Activated B cell treated with CpG ODN at 0.5 μM for 24 hours (primary cell): ENCODE data around the gene VOPP1. TPM values are rescaled to one million over a fixed set of nuclear protein-coding genes. Genes with fewer than 3 reads are reported as not detected.

ENCODE experiments used
- ATAC-seq: fragments of 200-7000 bp; cut with Tn5 transposase; one replicate; pipeline ENCODE4 v1.10.0; 2021; ENCODE audit warnings: low read depth, mild to moderate bottlenecking, moderate library complexity
- CTCF ChIA-PET: fragments of 350-600 bp; sonication (Branson Sonifier 250); formaldehyde crosslinking; loops from one replicate; lab custom pipeline; 2021; ENCODE audit warnings: antibody characterized with exemption; lab: Charles Lee
- POLR2A ChIA-PET: fragments of 350-600 bp; sonication (Branson Sonifier 250); formaldehyde crosslinking; loops from one replicate; lab custom pipeline; 2021; ENCODE audit warnings: antibody characterized with exemption; lab: Charles Lee
- DNase-seq: peaks from one replicate; pipeline ENCODE4 v3.0.0; 2022
- H3K27ac Mint-ChIP-seq: one replicate; pipeline ENCODE4 v1.8.0; 2020; ENCODE audit warnings: mixed read lengths
- H3K27me3 Mint-ChIP-seq: one replicate; pipeline ENCODE4 v1.8.0; 2021; ENCODE audit warnings: mixed read lengths
- H3K36me3 Mint-ChIP-seq: one replicate; pipeline ENCODE4 v1.8.0; 2021; ENCODE audit warnings: low read depth, mixed read lengths
- H3K4me1 Mint-ChIP-seq: one replicate; pipeline ENCODE4 v1.8.0; 2021; ENCODE audit warnings: mixed read lengths
- H3K4me3 Mint-ChIP-seq: one replicate; pipeline ENCODE4 v1.8.0; 2020; ENCODE audit warnings: mild to moderate bottlenecking, mixed read lengths
- H3K9me3 Mint-ChIP-seq: one replicate; pipeline ENCODE4 v1.8.0; 2020; ENCODE audit warnings: mixed read lengths
- intact Hi-C: fragments of 100-400 bp; cut with micrococcal nuclease; formaldehyde crosslinking; loops from one replicate; pipeline ENCODE4 v1.15.1; 2024
- total RNA-seq: library from RNA; stranded (reverse); gene quantifications from 2 replicates; pipeline ENCODE4 v1.2.3, GENCODE V29; 2022
- TF ChIP-seq, protein P1 (sequence below): fragments of 200-600 bp; IDR thresholded peaks from one replicate; pipeline ENCODE4 v1.8.0; 2022; ENCODE audit warnings: antibody characterized with exemption, mild to moderate bottlenecking

Gene VOPP1
- total RNA-seq, 1 donor from 2014 or later: 438 TPM

DNA sequence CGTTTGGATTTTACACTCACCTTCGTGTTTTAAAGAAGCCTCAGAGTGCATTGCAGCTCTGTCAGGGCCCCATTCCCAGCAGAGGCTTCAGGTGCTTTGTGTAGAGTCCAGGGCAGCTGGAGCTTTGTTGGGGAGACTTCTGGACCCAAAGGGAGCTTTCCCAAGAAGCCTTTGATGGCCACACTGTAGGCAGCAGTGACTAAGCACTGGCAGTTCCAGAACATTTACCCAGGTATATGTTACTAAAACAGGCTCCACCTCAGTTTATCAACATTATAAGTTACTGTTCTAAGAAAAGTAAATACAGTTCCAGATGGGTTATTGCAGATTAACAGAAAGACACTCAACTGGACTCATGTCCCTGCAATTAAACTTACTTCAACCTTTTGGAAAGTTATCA is 140.4 kb downstream of the VOPP1 start:
- DNase-seq (no peak), ATAC-seq (no peak)
- H3K9me3 Mint-ChIP-seq: no peaks in the 10 kb centered on the region
- CTCF ChIA-PET: interaction anchor here (1.1 to 3.8 kb wide), 3 partner anchors 162 to 474 kb away, joined by 3 to 37 read pairs (median 6); no protein-coding TSS in a partner anchor
- intact Hi-C loops: loop anchor here (2.0 to 10.0 kb wide), 3 partner anchors 293 to 643 kb away; partner anchors contain the start of gene NIPSNAP2
- no peak overlapping the region for H3K27ac Mint-ChIP-seq
- no peaks in the 10 kb centered on the region for H3K27me3 Mint-ChIP-seq
- POLR2A ChIA-PET: no interaction called here
- peaks cover 6% of the 10 kb centered on the region for H3K36me3 Mint-ChIP-seq
- H3K4me3 Mint-ChIP-seq: no peak overlapping the region
- TF ChIP-seq, protein P1, sequence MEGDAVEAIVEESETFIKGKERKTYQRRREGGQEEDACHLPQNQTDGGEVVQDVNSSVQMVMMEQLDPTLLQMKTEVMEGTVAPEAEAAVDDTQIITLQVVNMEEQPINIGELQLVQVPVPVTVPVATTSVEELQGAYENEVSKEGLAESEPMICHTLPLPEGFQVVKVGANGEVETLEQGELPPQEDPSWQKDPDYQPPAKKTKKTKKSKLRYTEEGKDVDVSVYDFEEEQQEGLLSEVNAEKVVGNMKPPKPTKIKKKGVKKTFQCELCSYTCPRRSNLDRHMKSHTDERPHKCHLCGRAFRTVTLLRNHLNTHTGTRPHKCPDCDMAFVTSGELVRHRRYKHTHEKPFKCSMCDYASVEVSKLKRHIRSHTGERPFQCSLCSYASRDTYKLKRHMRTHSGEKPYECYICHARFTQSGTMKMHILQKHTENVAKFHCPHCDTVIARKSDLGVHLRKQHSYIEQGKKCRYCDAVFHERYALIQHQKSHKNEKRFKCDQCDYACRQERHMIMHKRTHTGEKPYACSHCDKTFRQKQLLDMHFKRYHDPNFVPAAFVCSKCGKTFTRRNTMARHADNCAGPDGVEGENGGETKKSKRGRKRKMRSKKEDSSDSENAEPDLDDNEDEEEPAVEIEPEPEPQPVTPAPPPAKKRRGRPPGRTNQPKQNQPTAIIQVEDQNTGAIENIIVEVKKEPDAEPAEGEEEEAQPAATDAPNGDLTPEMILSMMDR: no peak
- H3K4me1 Mint-ChIP-seq: no peaks in the 10 kb centered on the region

DNA sequence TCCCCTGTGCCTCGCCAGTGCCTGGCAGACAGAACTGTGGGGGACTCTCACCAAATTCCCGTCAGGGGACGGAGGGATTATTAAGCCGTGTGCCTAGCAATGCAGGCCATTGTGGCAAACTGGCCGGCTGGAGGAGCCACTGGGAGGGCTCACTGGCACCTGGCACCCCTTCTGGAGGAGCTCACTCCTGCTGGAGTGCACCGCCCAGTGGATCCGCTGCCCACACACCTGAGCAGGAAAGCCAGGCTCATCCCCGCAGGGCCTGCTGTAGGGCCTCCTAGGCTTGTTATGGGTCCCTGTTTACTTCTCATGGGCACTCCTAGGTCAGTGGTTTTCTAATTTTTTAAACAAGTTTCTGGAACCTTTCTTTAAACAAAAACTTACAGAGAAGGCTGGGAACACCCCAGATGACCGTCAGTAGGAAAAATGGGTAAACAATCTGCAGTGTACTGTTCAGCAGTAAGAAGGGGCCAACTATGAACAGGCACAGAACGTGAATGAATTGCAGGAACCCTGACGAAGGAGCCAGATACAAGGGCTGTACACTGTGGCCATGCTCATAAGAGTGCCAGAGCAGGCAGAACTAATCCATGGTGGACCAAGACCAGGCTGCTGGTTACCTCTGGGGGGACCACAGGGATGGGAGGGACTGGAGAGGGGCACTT is 142.3 kb downstream of the VOPP1 start:
- ATAC-seq (no peak), DNase-seq (no peak)
- ChIA-PET CTCF (no interaction called here), POLR2A (no interaction called here)
- Mint-ChIP-seq H3K4me1 (no peaks in the 10 kb centered on the region), H3K36me3 (peaks cover 23% of the 10 kb centered on the region), H3K27me3 (no peaks in the 10 kb centered on the region), H3K4me3 (no peak overlapping the region), H3K9me3 (no peaks in the 10 kb centered on the region), H3K27ac (no peak overlapping the region)
- intact Hi-C loops: loop anchor here (10.0 kb wide), 2 partner anchors 295 to 645 kb away; no protein-coding TSS in a partner anchor
- TF ChIP-seq, protein P1: no peak

DNA sequence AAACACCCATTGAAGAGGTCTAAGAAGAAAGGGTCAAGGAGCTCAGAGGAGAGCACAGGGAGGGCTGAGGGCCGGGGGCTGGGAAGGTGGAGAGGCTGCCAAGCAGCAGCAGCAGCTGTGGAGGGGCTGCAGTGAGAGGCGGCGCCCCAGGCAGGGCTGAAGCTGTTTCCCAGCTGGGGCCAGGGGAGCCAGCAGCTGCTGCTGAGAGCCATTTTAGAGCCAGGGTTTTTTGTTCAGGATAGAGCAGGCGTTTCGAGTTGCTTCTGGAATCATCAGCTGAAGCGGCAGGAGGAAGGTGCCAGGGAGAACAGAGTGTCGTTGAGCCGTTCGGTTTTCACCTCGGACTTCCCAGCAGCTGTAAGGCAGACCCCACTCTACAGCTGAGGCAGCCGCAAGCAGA is 144.5 kb downstream of the VOPP1 start:
- H3K4me1 Mint-ChIP-seq: no peaks in the 10 kb centered on the region
- H3K27ac Mint-ChIP-seq: no peak overlapping the region
- no peak for DNase-seq
- intact Hi-C loops: no loop called here
- H3K27me3 Mint-ChIP-seq: no peaks in the 10 kb centered on the region
- CTCF ChIA-PET: interaction anchor here (1.1 to 1.4 kb wide), 2 partner anchors 12 to 14 kb away, joined by 5 read pairs; no protein-coding TSS in a partner anchor
- H3K4me3 Mint-ChIP-seq: no peak overlapping the region
- no peaks in the 10 kb centered on the region for H3K9me3 Mint-ChIP-seq
- TF ChIP-seq, protein P1: no peak
- peaks cover 25% of the 10 kb centered on the region for H3K36me3 Mint-ChIP-seq
- no peak for ATAC-seq
- POLR2A ChIA-PET: no interaction called here

DNA sequence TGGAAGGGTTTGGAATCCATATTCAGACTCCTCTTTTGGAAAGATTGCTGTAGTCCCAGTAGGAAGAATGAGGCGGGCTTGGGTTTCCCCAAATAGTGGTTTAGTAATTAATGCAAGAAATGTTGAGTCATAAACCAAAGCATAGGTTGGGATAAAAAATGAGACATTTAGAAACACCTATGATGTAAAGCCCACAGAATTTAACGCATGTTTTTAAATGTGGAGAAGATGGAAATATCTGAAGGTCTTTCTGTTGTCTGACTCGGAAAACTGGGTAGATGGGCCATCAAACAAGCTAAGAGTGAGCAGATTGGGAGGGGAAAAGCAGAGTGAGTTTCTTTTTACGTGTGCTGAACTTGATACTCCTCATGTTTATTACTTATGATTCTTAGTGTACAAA is 145.0 kb downstream of the VOPP1 start:
- TF ChIP-seq, protein P1: no peak
- intact Hi-C loops: no loop called here
- DNase-seq (no peak), ATAC-seq (no peak)
- ChIA-PET CTCF (interaction anchor here (1.1 to 1.4 kb wide), 2 partner anchors 12 to 14 kb away, joined by 5 read pairs; no protein-coding TSS in a partner anchor), POLR2A (no interaction called here)
- Mint-ChIP-seq H3K27me3 (no peaks in the 10 kb centered on the region), H3K27ac (no peak overlapping the region), H3K4me1 (no peaks in the 10 kb centered on the region), H3K4me3 (no peak overlapping the region), H3K9me3 (no peaks in the 10 kb centered on the region), H3K36me3 (peaks cover 25% of the 10 kb centered on the region)

DNA sequence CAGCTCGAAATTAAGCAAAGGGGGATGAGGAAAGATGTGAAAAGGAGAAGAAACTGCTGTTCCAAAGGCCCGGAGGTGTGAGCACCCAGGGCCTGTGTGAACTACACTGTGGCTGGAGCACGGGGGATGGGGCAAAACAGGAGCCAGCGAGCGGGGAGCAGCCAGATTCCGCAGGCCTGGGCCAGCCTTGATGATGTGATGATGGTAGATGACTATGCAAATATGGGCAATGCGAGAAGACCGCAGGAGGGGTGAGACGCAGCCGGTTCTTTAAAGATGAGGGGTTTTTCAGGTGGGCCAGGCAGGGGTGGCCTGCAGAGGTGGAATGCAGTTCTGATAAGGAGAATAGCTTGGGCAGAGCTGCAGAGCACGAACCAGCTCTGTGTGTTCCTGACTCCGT is 145.6 kb downstream of the VOPP1 start:
- no peaks in the 10 kb centered on the region for H3K9me3 Mint-ChIP-seq
- H3K36me3 Mint-ChIP-seq: peaks cover 24% of the 10 kb centered on the region
- ChIA-PET POLR2A (no interaction called here), CTCF (no interaction called here)
- ATAC-seq (no peak), DNase-seq (no peak)
- no peak overlapping the region for H3K4me3 Mint-ChIP-seq
- no peak overlapping the region for H3K27ac Mint-ChIP-seq
- TF ChIP-seq, protein P1: no peak
- H3K4me1 Mint-ChIP-seq: no peaks in the 10 kb centered on the region
- no peaks in the 10 kb centered on the region for H3K27me3 Mint-ChIP-seq
- intact Hi-C loops: no loop called here
